Esophagus squamous epithelium (tissue), 5 donors: ENCODE results near the gene DCTN3. TPM values are rescaled to one million over a fixed set of nuclear protein-coding genes. Genes with fewer than 3 reads are reported as not detected.
A peak's percentile ranks its signal among the peaks of the same experiment; 100 is the strongest.

Experiments
- DNase-seq: peaks from one replicate; lab custom pipeline; 2025; lab: John Stamatoyannopoulos, UW
- H3K27ac ChIP-seq, 4 donors: fragments of 200-600 bp; sonication (generic); one replicate each; pipeline ENCODE4 v1.5.1; 2016 to 2019; ENCODE audit warnings: mild to moderate bottlenecking in 1 of 4
- H3K27me3 ChIP-seq, 4 donors: fragments of 200-600 bp; sonication (generic); 1 replicate in 3 of 4; 2 replicates in 1 of 4; pipeline versions ENCODE4 v1.5.1 to v1.6.0; 2017 to 2021; ENCODE audit warnings: antibody characterized with exemption in 1 of 4
- H3K36me3 ChIP-seq, 3 donors: fragments of 200-600 bp; sonication (generic); one replicate each; pipeline ENCODE4 v1.5.1; 2016 to 2019
- H3K4me1 ChIP-seq, 3 donors: fragments of 200-600 bp; sonication (generic); one replicate each; pipeline ENCODE4 v1.5.1; 2017 to 2019
- H3K4me3 ChIP-seq, 4 donors: fragments of 200-600 bp; sonication (generic); 1 replicate in 3 of 4; 2 replicates in 1 of 4; pipeline ENCODE4 v1.5.1; 2016 to 2019; ENCODE audit warnings: mild to moderate bottlenecking in 2 of 4, moderate library complexity in 1 of 4
- H3K9me3 ChIP-seq, 3 donors: fragments of 200-600 bp; sonication (generic); one replicate each; pipeline ENCODE4 v1.5.1; 2016 to 2019
- POLR2A ChIP-seq, 4 donors: fragments of 450-650 bp; IDR thresholded peaks; one replicate each; pipeline ENCODE4 v1.6.1; 2017; ENCODE audit warnings: antibody characterized with exemption in 4 of 4, mild to moderate bottlenecking in 4 of 4, moderate library complexity in 3 of 4
- WGBS, 2 donors: methylation state at CpG; one replicate each; pipeline ENCODE4 v1.1.5; 2018; 5-methylcytosine and 5-hydroxymethylcytosine counted together
- intact Hi-C: fragments of 100-400 bp; cut with DNase I; formaldehyde crosslinking; loops from one replicate; pipeline ENCODE4 v1.15.0; 2022
- total RNA-seq, 4 donors: library from RNA; depleted of rRNA; stranded (reverse); fragments of >200 nt; gene quantifications; one replicate each; pipeline ENCODE4 v1.1.0, GENCODE V29; 2016
- TF ChIP-seq, protein P1 (sequence below), 6 experiments: fragments of 450-650 bp in 4 of 6; fragments of 200-600 bp in 2 of 6; sonication (generic) in 2 of 6; IDR thresholded peaks; one replicate each; pipeline ENCODE4 v1.5.1; 2016 to 2019; ENCODE audit warnings: antibody characterized with exemption in 6 of 6, mild to moderate bottlenecking in 4 of 6, moderate library complexity in 4 of 6
- donor health status: DM: yes; HTN: yes; CAD: no.

Gene DCTN3
- total RNA-seq, 4 donors from 2014 or later: 67.1 to 136 (median 103) TPM

DNA sequence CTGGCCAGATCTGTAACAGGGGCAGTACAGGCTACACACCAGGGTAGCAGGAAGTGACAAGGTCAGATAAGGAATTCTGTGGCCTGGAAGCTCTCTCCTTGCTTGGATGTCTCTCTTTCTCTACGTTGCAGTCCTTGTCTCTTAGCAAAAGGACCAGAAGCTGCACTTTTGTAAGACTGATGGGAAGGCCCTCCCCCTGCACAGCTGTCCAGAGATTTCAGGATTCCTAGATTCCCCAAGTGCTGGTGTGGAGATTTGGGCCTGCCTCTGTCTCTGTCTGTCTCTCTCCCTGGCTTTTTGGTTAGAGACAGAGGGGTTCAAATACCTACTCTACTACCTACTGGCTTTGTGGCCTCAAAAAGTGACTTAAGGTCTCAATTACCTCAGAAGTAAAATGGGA is 20.7 kb downstream of the DCTN3 start:
- Histone ChIP-seq H3K27me3 (peaks cover 0 to under 1% (median 0%) of the 10 kb centered on the region in 4 donors), H3K36me3 (no peaks in the 10 kb centered on the region), H3K9me3 (no peaks in the 10 kb centered on the region), H3K27ac (no peak overlapping the region), H3K4me1 (peaks cover 0 to 14% (median 0%) of the 10 kb centered on the region in 3 donors), H3K4me3 (no peak overlapping the region)
- TF ChIP-seq POLR2A (IDR thresholded peaks at IDR 0.05): no peak
- TF ChIP-seq, protein P1, sequence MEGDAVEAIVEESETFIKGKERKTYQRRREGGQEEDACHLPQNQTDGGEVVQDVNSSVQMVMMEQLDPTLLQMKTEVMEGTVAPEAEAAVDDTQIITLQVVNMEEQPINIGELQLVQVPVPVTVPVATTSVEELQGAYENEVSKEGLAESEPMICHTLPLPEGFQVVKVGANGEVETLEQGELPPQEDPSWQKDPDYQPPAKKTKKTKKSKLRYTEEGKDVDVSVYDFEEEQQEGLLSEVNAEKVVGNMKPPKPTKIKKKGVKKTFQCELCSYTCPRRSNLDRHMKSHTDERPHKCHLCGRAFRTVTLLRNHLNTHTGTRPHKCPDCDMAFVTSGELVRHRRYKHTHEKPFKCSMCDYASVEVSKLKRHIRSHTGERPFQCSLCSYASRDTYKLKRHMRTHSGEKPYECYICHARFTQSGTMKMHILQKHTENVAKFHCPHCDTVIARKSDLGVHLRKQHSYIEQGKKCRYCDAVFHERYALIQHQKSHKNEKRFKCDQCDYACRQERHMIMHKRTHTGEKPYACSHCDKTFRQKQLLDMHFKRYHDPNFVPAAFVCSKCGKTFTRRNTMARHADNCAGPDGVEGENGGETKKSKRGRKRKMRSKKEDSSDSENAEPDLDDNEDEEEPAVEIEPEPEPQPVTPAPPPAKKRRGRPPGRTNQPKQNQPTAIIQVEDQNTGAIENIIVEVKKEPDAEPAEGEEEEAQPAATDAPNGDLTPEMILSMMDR (IDR thresholded peaks at IDR 0.05): no peak
- intact Hi-C loops: no loop called here
- 67 to 100% methylated on average over 1 of the region's 1 CpG for WGBS, 2 donors
- no peak for DNase-seq

DNA sequence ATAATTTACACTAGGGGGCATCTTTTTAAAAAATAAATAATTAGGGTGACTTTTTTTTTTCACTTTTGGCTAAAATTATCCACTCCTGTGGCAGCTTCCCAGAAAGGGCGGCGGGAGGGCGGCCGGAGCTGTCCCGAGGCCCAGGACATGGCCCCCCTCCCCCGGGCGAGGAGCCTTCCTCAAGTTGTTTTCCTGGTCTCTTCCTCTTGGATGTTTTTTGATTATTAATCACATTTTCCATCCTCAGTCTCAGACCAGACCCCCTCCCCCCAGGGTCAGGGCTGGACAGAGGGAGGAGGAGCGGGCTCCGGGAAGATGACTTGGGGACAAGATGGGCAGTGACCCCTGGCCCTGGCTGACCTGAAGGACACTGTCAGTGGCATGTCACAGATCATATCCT is 26.1 kb downstream of the DCTN3 start:
- H3K9me3 ChIP-seq: no peaks in the 10 kb centered on the region
- TF ChIP-seq POLR2A (IDR thresholded peaks at IDR 0.05): no peak
- TF ChIP-seq, protein P1 (IDR thresholded peaks at IDR 0.05): no peak
- H3K4me1 ChIP-seq: peaks cover 25 to 54% (median 31%) of the 10 kb centered on the region in 3 donors
- H3K27me3 ChIP-seq: peaks cover 0 to 54% (median 2%) of the 10 kb centered on the region in 4 donors
- no peak for DNase-seq
- no peaks in the 10 kb centered on the region for H3K36me3 ChIP-seq
- no peak overlapping the region for H3K4me3 ChIP-seq
- WGBS, 2 donors: 59 to 61% methylated on average over 7 of the region's 9 CpGs
- intact Hi-C loops: loop anchor here (5.0 kb wide), 1 partner anchor 152 kb away; no protein-coding TSS in a partner anchor
- H3K27ac ChIP-seq: peak overlapping the region in 3 of 4 donors; percentile 68 to 71 (median 69)

DNA sequence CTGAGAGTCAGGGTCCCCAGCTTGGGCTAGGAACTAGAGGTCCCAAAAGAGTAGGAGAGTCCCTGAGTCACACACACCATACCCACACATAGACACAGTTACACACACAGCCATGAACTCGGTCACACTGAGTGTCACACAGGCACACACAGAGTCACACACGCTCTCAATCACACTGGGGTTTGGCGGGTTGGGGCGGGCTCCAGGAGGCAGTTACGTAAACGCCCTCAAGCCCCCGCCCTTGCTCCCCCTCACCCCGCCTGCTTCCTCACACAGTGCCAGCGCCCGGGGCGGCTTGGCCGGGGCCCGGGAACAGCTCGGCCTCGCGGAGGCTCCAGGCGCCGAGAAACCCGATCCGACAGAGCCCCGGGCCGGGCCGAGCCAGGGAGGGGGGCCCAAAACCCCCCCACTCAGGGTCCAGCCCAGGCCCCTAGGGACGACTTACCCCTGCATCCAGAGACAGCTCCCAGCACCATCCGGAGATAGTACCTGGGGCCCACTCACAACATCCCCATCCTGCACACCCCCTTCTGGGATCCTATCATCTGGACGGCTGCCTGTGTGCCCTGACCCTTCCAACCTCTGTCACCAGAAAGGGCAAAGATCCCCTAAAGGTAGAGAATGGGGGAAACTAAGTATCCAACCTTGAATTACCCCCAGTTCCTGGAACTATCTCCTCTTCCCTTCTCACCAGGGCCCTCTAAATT is 27.2 kb downstream of the DCTN3 start:
- no peaks in the 10 kb centered on the region for H3K9me3 ChIP-seq
- DNase-seq: no peak
- peaks cover 0 to 65% (median 2%) of the 10 kb centered on the region in 4 donors for H3K27me3 ChIP-seq
- peaks cover 29 to 64% (median 31%) of the 10 kb centered on the region in 3 donors for H3K4me1 ChIP-seq
- TF ChIP-seq, protein P1 (IDR thresholded peaks at IDR 0.05): no peak
- TF ChIP-seq POLR2A (IDR thresholded peaks at IDR 0.05): no peak
- no peaks in the 10 kb centered on the region for H3K36me3 ChIP-seq
- H3K27ac ChIP-seq: peak overlapping the region in 3 of 4 donors; percentile 68 to 71 (median 69)
- H3K4me3 ChIP-seq: peak overlapping the region in 1 of 4 donors; percentile 41
- WGBS, 2 donors: 4 to 27% methylated on average over 3 to 4 of the region's 26 CpGs
- intact Hi-C loops: loop anchor here (5.0 kb wide), 1 partner anchor 151 kb away; no protein-coding TSS in a partner anchor

DNA sequence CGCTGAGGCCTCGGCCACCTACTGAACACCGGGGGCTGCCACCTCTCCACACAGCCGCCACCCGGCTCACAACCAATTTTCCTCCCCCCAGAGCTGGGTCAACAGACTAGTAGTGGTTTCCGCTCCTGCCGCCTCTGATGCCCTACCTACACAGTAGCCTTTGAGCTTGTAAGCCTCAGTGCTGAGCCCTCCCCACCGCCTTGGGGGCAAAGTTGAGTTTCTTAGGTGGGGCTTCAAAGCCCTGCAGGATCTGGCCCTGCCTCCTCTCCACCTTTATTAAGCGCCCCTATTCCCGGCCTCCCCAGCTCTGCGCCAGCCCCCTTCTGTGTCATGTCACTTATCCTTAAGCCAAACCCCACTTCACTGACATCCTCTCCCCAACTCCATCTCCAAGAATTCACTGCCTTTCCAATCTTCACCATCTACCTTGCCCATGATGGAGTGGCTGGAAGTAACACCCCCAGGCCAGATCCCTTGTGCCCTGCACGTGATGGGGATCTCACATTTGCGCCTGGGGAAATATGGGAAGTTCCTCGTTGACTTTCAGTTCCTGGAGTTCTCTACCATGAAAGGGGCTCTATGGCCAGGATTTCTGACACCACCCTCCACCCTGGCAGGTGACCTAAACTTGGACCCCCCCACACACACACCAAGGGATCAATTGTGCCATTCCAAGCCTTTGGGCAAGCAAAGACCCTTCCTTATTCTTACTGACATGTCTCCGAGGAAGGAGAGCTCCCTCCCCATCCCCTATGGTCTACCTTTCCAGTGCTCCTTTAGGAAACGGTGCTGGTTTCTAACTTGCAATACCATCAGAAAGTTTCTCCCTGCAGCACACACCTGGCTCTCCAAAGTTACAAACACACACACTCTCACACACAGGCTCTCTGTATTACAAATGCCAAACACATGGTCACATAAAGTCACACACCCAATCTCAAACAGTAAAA is 28.1 kb downstream of the DCTN3 start:
- Histone ChIP-seq H3K27ac (peak overlapping the region in 1 of 4 donors; percentile 55), H3K9me3 (no peaks in the 10 kb centered on the region), H3K4me3 (peak overlapping the region in 2 of 4 donors; percentile 66 to 73), H3K4me1 (peaks cover 29 to 64% (median 31%) of the 10 kb centered on the region in 3 donors), H3K36me3 (no peaks in the 10 kb centered on the region), H3K27me3 (peaks cover 0 to 74% (median 2%) of the 10 kb centered on the region in 4 donors)
- intact Hi-C loops: loop anchor here (5.0 kb wide), 1 partner anchor 150 kb away; no protein-coding TSS in a partner anchor
- no peak for TF ChIP-seq POLR2A (IDR thresholded peaks at IDR 0.05)
- TF ChIP-seq, protein P1 (IDR thresholded peaks at IDR 0.05): no peak
- DNase-seq: no peak
- 38 to 42% methylated on average over 11 to 12 of the region's 16 CpGs for WGBS, 2 donors
